Hematopoietic multipotent progenitor cell treated with erythropoietin and hydrocortisone succinate and interleukin-3 and kit ligand, for 6 days (in vitro differentiated cells): ENCODE results near the gene DNAH1.

ENCODE experiments used
- DNase-seq: peaks from one replicate; pipeline ENCODE4 v3.0.0-alpha.2; 2015

DNAH1 gene

GRCh38 chr3:52437326-52438103 is 121.4 kb downstream of the DNAH1 start:
- no peak for DNase-seq

GRCh38 chr3:52438104-52438376 is 121.9 kb downstream of the DNAH1 start:
- no peak for DNase-seq

- DNase-seq = no peak
These were observed 122.7 kb downstream of the DNAH1 start for GRCh38 chr3:52438579-52439425.

GRCh38 chr3:52439426-52440248 is 123.5 kb downstream of the DNAH1 start:
- DNase-seq = no peak

GRCh38 chr3:52440249-52440551 is 124.1 kb downstream of the DNAH1 start:
- no peak for DNase-seq

- no peak for DNase-seq
These were observed 124.6 kb downstream of the DNAH1 start for GRCh38 chr3:52440671-52441070.

GRCh38 chr3:52441091-52441771 is 125.1 kb downstream of the DNAH1 start:
- no peak for DNase-seq

- no peak for DNase-seq
These were observed 125.7 kb downstream of the DNAH1 start for GRCh38 chr3:52441772-52442332.

- no peak for DNase-seq
These were observed 126.5 kb downstream of the DNAH1 start for GRCh38 chr3:52442409-52443267.

GRCh38 chr3:52443268-52443610 is 127.1 kb downstream of the DNAH1 start:
- no peak for DNase-seq

GRCh38 chr3:52443791-52444687 is 127.9 kb downstream of the DNAH1 start:
- DNase-seq = no peak

GRCh38 chr3:52444860-52445793 is 129.0 kb downstream of the DNAH1 start, which contains the start of gene SEMA3G:
Gene SEMA3G (minus strand): TSS chr3:52445103. CDS start chr3:52445027, 76 bp downstream.
- DNase-seq = peak; percentile 95

GRCh38 chr3:52446042-52446441 is 129.9 kb downstream of the DNAH1 start:
- no peak for DNase-seq

- peak; percentile 90 for DNase-seq
These were observed 130.8 kb downstream of the DNAH1 start for GRCh38 chr3:52446631-52447511.

GRCh38 chr3:52447512-52448355 is 131.6 kb downstream of the DNAH1 start:
- DNase-seq = no peak
